Amniotic stem cell (primary cell): Measurements from ENCODE around the gene LNP1.
"Not testable (repeated sequence)": the region's sequence is repeated elsewhere in the genome, so short reads cannot be mapped to it uniquely, and the experiment has no call there.

Source experiments
- DNase-seq: peaks from one replicate; lab custom pipeline; 2025; lab: John Stamatoyannopoulos, UW

The LNP1 gene

DNA sequence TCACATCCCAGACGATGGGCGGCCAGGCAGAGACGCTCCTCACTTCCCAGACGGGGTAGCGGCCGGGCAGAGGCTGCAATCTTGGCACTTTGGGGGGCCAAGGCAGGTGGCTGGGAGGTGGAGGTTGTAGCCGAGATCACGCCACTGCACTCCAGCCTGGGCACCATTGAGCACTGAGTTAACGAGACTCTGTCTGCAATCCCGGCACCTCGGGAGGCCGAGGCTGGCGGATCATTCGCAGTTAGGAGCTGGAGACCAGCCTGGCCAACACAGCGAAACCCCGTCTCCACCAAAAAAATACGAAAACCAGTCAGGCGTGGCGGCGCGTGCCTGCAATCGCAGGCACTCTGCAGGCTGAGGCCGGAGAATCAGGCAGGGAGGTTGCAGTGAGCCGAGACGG, 77.2 kb downstream of the LNP1 start:
- DNase-seq, result not testable (repeated sequence)

DNA sequence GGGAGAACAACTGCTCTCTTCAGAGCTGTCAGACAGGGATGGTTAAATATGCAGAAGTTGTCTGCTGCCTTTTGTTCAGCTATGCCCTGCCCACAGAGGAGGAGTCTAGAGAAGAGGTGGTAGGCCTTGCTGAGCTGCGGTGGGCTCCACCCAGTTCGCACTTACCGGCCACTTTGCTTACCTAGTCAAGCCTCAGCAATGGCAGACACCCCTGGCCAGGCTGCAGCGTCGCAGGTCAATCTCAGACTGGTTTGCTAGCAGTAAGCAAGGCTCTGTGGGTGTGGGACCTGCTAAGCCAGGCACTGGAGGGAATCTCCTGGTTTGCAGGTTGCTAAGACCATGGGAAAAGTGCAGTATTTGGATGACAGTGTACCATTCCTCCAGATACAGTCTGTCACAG, 78.7 kb downstream of the LNP1 start:
- DNase-seq, result no peak

DNA sequence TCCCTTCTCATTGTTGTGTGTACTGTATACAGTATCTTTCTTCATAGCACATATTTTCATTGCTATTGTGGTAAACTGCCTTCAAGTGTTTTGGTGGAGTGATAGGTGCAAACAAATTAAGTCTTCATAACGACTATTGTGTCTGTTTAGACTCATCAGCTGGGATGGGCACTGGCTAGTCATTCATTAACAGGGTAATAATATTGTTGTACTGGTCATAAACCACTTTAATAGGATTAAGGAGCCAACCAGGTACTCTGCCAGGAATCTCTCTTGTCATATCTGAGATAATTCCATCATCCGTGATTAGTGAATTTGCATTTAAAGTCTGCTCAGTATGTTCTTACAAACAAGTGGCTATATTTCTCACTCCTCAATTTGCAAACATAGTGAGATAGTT, 80.8 kb downstream of the LNP1 start:
- DNase-seq, result no peak

DNA sequence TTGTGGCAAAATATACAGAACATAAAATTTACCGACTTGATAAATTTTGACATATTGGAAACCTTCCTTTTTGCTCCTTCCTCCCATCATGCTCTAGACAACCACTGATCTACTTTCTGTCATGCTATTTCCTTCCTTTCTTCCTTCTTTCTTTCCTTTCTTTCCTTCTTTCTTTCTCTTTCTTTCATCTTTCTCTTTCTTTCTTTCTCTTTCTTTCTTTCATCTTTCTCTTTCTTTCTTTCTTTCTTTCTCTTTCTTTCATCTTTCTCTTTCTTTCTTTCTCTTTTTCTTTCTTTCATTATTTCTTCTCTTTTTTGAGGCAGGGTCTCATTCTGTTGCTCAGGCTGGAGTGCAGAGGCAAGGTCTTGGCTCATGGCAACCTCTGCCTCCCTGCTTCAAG, 82.2 kb downstream of the LNP1 start:
- no peak for DNase-seq

DNA sequence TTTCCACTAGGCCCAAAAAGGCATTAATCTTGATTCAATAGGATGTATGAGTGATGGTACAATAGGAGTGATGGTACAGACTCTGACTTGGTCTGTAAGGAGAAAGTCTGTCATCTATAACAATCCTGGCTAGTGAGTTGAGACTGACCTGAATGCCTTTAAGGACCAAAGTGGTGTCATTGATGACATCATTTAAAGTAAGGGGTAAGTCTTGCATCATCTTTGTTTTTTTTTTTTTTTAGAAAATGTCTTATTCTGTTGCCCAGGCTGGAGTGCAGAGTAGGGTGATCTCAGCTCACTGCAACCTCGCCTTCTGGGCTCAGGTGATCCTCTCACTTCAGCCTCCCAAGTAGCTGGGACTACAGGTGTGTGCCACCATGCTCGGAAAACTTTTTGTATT, 85.5 kb downstream of the LNP1 start:
- DNase-seq, result no peak

DNA sequence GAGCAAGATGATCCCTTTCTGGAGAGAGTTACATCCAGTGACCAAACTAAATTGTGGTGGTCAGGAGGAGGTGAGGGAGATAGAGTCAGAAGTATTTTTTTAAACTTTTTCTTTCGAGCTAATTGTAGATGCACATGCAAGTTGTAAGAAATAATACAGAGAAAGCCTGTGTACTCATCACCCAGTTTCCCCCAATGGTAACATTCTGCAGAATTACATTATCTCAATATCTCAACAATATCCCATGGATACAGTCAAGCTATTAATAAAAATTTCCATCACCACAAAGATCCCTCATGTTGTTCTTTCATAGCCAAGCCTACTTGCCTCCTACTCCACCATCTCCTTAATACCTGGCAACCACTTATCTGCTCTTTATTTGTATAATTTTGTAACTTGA, 87.8 kb downstream of the LNP1 start:
- DNase-seq, result no peak

DNA sequence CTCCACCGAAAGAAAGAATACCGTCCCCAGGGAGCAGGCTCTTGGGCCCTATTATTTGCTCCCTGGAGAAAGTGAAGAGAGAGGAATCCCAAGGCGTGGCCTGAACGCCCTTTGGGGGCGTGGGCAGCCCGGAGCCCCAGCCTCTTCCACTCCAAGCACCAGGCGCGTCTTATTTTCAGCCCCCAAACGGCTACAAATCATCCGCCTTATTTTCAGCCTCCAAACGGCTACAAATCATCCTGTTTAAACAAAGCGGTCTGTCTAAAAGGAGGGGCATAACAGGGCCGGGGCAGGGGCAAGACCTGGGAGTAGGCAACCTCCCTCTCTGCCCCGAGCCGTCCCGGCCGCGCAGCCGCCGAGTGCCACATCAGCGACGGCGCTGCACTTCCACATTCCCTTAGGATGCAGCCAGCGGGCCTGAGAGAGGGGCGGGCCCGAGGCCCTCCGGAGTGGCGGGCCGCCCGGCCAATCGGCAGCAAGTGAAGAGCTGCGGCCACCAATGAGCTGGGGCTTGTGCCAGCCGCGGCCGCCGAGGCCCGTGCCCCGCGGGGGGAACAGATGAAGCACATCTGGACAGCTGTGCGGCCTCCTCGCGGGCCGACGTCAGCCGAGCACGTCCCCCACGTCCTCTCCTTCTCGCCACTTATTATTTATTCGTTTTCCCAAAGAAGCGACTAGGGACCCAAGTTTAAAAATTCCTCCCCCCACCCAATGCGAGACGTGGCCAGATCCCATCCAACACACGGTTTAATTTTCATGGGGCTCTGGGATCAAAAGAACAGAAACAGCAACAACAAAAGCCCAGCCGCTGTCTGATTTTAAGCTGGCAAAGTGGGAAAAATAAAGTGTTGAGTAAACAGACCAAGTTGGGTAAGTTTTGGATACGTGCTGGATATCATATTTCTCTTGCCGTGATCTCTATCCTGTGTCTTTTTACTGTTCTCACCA, 91.0 kb downstream of the LNP1 start, which contains the start of gene TMEM45A:
Gene TMEM45A, plus strand, starts transcription at position 561 of the 948 bp plus-strand sequence. CDS start 62,593 bp downstream, outside the sequence.
- peak; percentile 90 for DNase-seq

DNA sequence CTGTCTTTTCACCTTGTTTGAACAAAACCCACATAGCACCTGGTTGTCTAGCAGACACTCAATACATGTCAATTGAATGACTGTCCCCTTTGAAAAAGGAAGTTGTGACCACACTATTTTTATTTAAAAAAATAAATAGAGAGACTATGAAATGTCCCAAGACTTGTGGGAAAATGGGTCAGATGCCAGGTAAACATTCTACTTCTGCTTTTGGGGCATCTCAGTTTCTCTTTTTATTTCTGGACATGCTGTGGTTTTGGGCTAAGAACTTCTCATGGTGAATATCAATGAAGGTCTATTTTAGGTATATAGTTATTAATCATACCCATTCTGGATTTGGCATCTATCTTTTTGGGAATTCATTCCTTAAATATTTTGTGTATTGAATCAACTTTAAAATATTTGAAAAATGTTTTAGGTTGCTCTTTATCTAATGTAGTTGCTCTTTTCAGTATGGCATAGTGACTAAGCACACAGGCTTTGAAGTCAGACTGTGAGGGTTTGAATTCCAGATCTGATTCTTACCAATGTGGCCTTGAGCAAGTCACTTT, 95.4 kb downstream of the LNP1 start:
- DNase-seq, result no peak

DNA sequence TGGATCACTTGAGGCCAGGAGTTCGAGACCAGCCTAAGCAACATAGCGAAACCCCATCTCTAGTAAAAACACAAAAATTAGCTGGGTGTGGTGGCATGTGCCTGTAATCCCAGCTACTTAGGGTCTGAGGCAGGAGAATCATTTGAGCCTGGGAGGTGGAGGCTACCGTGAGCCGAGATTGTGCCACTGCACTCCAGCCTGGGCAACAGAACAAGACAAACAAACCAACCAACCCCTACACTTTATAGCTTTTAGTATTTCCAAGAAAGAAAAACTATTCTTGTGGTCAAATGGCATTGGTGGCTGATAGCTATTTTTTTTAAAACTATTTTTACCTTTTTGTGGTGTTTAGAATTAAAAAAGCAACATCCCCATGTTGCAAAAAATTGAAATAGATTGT, 98.3 kb downstream of the LNP1 start:
- no peak for DNase-seq

DNA sequence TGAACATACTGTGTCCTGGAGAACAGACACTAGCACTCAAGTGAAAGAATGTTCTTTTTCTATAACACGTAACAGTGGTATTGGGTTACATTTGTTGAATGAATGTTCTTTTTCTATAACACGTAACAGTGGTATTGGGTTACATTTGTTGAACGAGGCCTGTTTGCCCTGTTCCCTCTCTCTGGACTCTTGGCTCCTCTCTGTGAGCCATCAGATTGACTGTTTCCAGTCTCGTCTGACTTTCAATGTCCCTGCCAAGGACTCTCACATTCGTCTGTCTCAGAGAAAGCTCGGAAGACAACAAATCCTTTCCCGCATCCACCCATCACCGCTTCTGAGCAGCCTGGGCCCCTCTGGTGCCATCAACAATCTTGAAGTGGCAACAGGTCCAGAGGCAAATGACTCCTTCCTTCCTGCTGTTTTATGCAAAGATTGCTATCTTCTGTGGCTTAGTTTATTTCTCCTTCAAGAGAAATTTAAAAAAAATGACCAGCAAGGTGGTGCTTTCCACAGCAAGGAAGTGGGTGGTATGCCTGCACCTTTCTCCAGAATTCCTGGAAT, 99.1 kb downstream of the LNP1 start:
- no peak for DNase-seq

DNA sequence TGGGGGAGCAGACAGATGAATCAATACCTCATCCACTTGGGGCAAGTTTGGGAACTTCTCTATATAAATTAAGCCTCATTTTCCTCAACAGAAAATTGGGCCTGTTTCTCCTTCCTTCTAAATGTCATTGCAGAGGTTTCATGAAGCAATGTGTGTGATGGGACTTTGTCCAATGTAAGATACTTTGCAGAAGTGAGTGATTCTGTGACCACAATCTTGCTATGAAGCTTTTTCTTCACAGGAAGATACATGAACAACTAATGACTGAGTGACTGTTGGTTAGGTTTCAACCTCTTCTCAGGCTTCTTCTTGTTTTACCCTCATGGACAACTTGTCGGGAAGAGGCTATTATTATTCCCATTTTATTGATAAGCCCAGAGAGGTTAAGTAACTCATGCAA, 102.1 kb downstream of the LNP1 start:
- no peak for DNase-seq
